Esophagus squamous epithelium (tissue), 4 donors: Measurements from ENCODE around the gene TMEM184C.

Experiments
- CTCF ChIP-seq, 6 experiments: fragments of 450-650 bp in 4 of 6; fragments of 200-600 bp in 2 of 6; sonication (generic) in 2 of 6; IDR thresholded peaks; one replicate each; pipeline ENCODE4 v1.5.1; 2016 to 2019; ENCODE audit warnings: antibody characterized with exemption in 6 of 6, mild to moderate bottlenecking in 4 of 6, moderate library complexity in 4 of 6
- POLR2A ChIP-seq, 4 donors: fragments of 450-650 bp; IDR thresholded peaks; one replicate each; pipeline ENCODE4 v1.6.1; 2017; ENCODE audit warnings: antibody characterized with exemption in 4 of 4, mild to moderate bottlenecking in 4 of 4, moderate library complexity in 3 of 4

DNA sequence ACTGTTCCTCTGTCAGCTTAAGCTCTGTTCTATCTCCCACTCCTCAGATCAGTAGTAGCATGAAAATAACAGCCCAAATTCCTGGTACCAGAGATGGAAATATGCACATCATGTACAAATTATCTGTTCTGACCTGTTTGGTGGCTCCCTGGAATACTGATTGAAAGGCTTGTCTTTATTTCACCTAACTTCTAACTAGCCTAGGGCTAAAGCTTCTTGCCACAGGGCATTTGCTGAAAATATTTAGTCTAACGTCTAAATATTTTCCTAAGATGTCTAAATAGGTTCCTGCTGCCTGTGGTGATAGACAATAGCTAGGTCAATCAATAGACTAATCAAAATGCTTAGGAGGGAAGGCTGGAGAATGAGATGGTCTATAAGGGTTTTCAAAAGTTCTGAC lies 79.7 kb downstream of the TMEM184C start:
- no peak for TF ChIP-seq CTCF (IDR thresholded peaks at IDR 0.05)
- no peak for TF ChIP-seq POLR2A (IDR thresholded peaks at IDR 0.05)
